ENCODE results near the gene ZNF124. TPM values are rescaled to one million over a fixed set of nuclear protein-coding genes. Genes with fewer than 3 reads are reported as not detected.
"Not testable (repeated sequence)": the region's sequence is repeated elsewhere in the genome, so short reads cannot be mapped to it uniquely, and the experiment has no call there.

Gene ZNF124
- total and polyA plus RNA-seq, 8 donors = 1.1 to 136 (median 17.5) TPM

GRCh38 chr1:247164694-247165093 lies 7.1 kb downstream of the ZNF124 start:
- no peak overlapping the region for H3K4me3 ChIP-seq
- peaks cover 19 to 75% (median 53%) of the 10 kb centered on the region in 4 donors for H3K9me3 ChIP-seq
- H3K36me3 ChIP-seq = peaks cover 0 to 7% (median 3%) of the 10 kb centered on the region in 4 donors
- no peaks in the 10 kb centered on the region for H3K4me1 ChIP-seq
- no peak overlapping the region for H3K27ac ChIP-seq
- DNase-seq = no peak
- no peaks in the 10 kb centered on the region for H3K27me3 ChIP-seq
- no peak for TF ChIP-seq EP300 (IDR thresholded peaks at IDR 0.05)
- no peak for TF ChIP-seq POLR2A (IDR thresholded peaks at IDR 0.05)
- intact Hi-C loops (cut with DNase I; ENCODE audit: low total_unique reads) = no loop called here
- 96 to 99% (median 97%) methylated on average over 6 of the region's 6 CpGs for WGBS, 5 donors

GRCh38 chr1:247156787-247157232 lies 15.0 kb downstream of the ZNF124 start:
- no peak overlapping the region for H3K4me3 ChIP-seq
- H3K36me3 ChIP-seq = peaks cover 39 to 84% (median 68%) of the 10 kb centered on the region in 4 donors
- H3K4me1 ChIP-seq = no peaks in the 10 kb centered on the region
- H3K27ac ChIP-seq = no peak overlapping the region
- WGBS, 5 donors = 96 to 99% (median 97%) methylated on average over 6 of the region's 6 CpGs
- intact Hi-C loops (cut with DNase I; ENCODE audit: low total_unique reads) = no loop called here
- no peaks in the 10 kb centered on the region for H3K27me3 ChIP-seq
- TF ChIP-seq CTCF (IDR thresholded peaks at IDR 0.05) = no peak
- DNase-seq = no peak
- H3K9me3 ChIP-seq = peaks cover 44 to 100% (median 88%) of the 10 kb centered on the region in 4 donors

GRCh38 chr1:247147781-247148180 lies 24.0 kb downstream of the ZNF124 start:
- H3K4me3 ChIP-seq = no peak overlapping the region
- H3K9me3 ChIP-seq = peaks cover 28 to 98% (median 72%) of the 10 kb centered on the region in 4 donors
- intact Hi-C loops (cut with DNase I; ENCODE audit: low total_unique reads) = no loop called here
- no peak for DNase-seq
- 92 to 98% (median 96%) methylated on average over 2 of the region's 2 CpGs for WGBS, 5 donors
- H3K36me3 ChIP-seq = peaks cover 4 to 65% (median 23%) of the 10 kb centered on the region in 4 donors
- TF ChIP-seq POLR2AphosphoS5 (IDR thresholded peaks at IDR 0.05) (no peak), EP300 (IDR thresholded peaks at IDR 0.05) (no peak), CTCF (IDR thresholded peaks at IDR 0.05) (no peak), POLR2A (IDR thresholded peaks at IDR 0.05) (no peak)
- H3K27me3 ChIP-seq = no peaks in the 10 kb centered on the region
- H3K27ac ChIP-seq = no peak overlapping the region
- H3K4me1 ChIP-seq = no peaks in the 10 kb centered on the region

GRCh38 chr1:247147120-247147519 lies 24.7 kb downstream of the ZNF124 start:
- H3K4me1 ChIP-seq; intact Hi-C loops (cut with DNase I; ENCODE audit: low total_unique reads); H3K27ac ChIP-seq; H3K27me3 ChIP-seq; H3K4me3 ChIP-seq; DNase-seq: not testable (repeated sequence)
- Histone ChIP-seq H3K9me3 (peaks cover 29 to 98% (median 75%) of the 10 kb centered on the region in 4 donors), H3K36me3 (peaks cover 4 to 62% (median 19%) of the 10 kb centered on the region in 4 donors)
- 92 to 97% (median 97%) methylated on average over 10 of the region's 10 CpGs for WGBS, 5 donors

- DNase-seq = no peak
- peaks cover 34 to 98% (median 77%) of the 10 kb centered on the region in 4 donors for H3K9me3 ChIP-seq
- 97 to 100% (median 98%) methylated on average over 3 of the region's 3 CpGs for WGBS, 5 donors
- H3K4me3 ChIP-seq = no peak overlapping the region
- intact Hi-C loops (cut with DNase I; ENCODE audit: low total_unique reads) = no loop called here
- no peaks in the 10 kb centered on the region for H3K27me3 ChIP-seq
- H3K27ac ChIP-seq = no peak overlapping the region
- no peaks in the 10 kb centered on the region for H3K4me1 ChIP-seq
- TF ChIP-seq POLR2AphosphoS5 (IDR thresholded peaks at IDR 0.05) = no peak
- no peak for TF ChIP-seq EP300 (IDR thresholded peaks at IDR 0.05)
- TF ChIP-seq POLR2A (IDR thresholded peaks at IDR 0.05) = no peak
- TF ChIP-seq CTCF (IDR thresholded peaks at IDR 0.05) = no peak
- H3K36me3 ChIP-seq = peaks cover 4 to 63% (median 23%) of the 10 kb centered on the region in 4 donors
These were observed 25.1 kb downstream of the ZNF124 start for GRCh38 chr1:247146671-247147070.
